ENCODE measurements around the gene TAS1R3.

Gene TAS1R3

DNA sequence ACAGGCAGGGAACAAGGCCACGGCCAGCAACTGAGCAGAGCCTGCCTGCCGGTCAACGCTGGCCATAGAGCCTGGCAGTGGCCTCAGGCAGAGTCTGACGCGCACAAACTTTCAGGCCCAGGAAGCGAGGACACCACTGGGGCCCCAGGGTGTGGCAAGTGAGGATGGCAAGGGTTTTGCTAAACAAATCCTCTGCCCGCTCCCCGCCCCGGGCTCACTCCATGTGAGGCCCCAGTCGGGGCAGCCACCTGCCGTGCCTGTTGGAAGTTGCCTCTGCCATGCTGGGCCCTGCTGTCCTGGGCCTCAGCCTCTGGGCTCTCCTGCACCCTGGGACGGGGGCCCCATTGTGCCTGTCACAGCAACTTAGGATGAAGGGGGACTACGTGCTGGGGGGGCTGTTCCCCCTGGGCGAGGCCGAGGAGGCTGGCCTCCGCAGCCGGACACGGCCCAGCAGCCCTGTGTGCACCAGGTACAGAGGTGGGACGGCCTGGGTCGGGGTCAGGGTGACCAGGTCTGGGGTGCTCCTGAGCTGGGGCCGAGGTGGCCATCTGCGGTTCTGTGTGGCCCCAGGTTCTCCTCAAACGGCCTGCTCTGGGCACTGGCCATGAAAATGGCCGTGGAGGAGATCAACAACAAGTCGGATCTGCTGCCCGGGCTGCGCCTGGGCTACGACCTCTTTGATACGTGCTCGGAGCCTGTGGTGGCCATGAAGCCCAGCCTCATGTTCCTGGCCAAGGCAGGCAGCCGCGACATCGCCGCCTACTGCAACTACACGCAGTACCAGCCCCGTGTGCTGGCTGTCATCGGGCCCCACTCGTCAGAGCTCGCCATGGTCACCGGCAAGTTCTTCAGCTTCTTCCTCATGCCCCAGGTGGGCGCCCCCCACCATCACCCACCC is at the start of gene TAS1R3:
TSS of gene TAS1R3 (plus strand) at position 213 of the 898 bp plus-strand sequence. CDS start at position 279, 66 bp downstream.
- DNase-seq: no peak

DNA sequence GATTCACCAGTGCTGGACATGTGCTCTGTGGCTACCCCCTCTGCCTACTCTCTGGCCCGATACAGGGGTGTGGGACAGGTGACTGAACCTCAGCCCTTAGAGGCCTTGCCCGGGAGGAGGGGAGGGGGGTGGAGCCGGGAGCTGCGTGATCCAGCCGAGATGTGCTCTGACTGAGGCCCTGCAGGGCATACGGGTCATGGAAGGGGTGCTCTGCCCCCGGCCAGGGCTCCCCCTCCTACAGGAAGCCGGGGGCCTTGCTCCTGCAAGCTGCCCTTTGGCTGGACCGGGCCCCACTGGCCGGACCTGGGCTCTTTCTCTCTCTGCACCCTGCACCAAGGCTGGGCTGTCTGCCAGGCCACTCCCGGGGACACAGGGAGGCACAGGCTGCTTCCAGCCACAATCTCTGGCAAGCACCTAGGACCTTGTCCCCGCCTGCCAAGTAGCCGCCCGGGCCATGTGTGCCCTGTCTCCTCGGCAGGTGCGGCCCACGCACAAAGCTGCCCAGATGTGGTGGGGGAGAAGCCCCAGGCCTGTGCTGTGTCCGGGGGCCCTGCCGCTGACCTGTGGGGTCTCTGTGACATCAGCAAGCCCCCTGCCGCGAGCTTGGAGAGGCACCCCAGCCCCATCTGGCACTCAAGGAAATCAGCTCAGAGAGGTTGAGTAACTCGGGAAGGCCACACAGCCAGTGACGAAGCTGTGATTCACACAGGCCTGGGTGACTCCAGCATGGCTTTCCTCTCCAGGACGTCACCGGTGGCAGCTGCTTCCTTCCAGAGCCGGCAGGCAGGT is 49.4 kb upstream of the TAS1R3 start:
- no peak for DNase-seq

DNA sequence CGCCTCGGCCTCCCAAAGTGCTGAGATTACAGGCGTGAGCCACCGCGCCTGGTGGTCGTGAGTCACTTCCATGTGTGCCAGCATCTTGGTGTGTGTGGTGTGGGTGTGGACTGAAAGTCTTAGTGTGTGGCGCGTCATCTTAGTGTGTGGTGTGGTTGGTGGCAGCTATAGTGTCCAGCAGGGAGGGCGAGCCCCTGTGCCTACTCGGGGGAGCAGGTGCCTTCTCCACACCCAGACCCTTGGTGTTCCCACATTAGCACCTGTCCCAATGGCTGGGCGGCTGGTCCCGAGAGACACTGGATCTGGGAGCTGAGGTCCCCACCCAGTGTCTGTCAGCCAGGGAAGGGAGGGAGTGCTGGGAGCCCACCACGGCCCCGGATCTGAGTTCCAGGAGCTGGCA is 48.1 kb upstream of the TAS1R3 start:
- DNase-seq: no peak

DNA sequence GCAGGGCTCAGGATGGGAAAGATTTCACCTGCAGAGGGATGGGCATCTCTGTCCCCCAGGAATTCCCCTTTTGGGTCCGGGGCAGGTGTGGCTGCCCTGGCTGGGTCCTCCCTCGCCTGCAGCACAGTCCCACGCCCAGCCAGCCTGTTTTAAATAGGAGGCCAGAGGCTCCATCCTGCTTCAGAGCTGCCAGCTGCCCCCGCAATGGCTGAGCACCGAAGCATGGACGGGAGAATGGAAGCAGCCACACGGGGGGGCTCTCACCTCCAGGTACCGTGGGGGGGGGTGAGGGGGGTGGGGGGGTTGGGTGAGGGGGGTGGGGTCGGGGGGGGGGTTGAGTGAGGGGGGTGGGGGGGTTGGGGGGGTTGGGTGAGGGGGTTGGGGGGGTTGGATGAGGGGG is 47.3 kb upstream of the TAS1R3 start:
- no peak for DNase-seq

DNA sequence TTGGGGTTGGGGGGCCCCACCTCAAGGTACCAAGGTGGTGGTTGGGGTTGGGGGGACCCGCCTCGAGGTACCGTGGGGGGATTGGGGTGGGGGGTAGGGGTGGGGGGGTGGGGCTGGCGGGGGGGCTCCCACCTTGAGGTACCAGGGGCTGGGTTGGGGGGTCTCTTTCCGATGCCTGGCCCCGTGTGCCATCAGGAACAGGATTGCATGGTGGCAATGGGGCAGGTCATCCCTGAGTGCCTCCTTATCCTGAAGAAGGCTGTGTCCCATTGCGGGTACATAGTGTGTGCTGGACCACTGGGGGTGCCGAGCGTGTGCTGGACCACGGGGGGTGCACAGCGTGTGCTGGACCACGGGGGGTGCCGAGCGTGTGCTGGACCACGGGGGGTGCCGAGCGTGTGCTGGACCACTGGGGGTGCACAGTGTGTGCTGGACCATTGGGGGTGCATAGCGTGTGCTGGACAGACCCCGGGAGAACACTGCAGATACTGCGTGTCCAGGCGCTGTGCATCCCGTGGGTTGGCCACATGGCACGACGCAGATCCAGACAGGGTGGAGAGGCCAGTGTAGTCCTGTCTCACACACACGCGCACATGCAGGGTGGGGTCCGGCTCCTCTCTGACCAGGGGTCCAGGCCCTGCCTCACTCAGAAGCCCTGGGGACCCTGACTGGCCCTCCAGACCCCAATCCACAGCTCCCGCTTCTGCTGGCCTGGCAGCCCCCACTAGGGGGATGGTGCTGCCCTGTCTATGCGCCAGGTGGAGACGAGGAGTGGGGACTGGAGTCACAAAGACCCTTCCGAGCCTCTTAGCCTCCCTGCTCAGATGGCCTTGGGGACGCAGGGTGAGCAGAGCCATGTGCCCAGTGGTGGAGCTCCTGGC is 46.6 kb upstream of the TAS1R3 start:
- no peak for DNase-seq

DNA sequence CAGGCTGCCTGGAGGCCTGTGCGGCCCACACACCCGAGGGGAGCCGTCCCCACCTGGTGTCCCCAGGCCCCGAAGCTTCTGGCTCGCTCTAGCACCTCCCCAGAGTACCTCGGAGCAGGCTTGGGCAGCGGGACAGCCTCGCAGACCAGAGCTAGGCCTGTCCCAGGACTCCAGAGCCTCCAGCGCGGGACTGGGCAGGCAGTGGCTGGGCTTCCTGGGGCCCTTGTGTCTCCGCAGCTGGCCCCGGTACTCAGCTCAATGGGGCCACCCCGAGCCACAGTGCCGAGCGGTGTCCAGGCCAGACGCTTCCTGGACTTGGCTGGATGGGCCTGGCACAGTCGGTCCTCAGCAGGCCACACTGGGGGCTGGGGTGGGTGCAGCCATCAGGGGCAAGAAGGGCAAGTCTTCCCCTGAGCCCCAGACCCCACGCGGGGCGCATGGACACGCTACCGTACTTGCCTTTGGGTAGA is 45.9 kb upstream of the TAS1R3 start:
- no peak for DNase-seq

DNA sequence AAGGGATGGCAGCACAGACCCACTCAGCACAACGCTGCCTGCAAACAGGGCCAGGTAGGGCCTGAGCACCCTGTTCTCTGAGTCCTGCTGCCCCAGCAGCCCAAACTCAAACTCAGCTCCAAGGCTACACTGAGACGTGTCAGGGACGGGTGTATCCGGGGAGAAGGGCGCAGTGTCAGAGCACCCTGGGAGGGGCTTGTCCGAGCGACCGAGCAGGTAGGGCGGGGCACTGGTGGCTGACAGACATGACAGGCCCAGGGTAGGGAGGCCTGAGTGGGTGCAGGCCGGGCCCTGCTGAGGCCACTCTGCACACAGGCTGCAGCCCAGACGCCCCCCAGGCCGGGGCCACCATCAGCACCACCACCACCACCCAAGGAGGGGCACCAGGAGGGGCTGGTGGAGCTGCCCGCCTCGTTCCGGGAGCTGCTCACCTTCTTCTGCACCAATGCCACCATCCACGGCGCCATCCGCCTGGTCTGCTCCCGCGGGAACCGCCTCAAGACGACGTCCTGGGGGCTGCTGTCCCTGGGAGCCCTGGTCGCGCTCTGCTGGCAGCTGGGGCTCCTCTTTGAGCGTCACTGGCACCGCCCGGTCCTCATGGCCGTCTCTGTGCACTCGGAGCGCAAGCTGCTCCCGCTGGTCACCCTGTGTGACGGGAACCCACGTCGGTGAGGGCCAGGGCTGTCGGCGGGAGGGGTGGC is 45.3 kb upstream of the TAS1R3 start:
- DNase-seq: no peak

DNA sequence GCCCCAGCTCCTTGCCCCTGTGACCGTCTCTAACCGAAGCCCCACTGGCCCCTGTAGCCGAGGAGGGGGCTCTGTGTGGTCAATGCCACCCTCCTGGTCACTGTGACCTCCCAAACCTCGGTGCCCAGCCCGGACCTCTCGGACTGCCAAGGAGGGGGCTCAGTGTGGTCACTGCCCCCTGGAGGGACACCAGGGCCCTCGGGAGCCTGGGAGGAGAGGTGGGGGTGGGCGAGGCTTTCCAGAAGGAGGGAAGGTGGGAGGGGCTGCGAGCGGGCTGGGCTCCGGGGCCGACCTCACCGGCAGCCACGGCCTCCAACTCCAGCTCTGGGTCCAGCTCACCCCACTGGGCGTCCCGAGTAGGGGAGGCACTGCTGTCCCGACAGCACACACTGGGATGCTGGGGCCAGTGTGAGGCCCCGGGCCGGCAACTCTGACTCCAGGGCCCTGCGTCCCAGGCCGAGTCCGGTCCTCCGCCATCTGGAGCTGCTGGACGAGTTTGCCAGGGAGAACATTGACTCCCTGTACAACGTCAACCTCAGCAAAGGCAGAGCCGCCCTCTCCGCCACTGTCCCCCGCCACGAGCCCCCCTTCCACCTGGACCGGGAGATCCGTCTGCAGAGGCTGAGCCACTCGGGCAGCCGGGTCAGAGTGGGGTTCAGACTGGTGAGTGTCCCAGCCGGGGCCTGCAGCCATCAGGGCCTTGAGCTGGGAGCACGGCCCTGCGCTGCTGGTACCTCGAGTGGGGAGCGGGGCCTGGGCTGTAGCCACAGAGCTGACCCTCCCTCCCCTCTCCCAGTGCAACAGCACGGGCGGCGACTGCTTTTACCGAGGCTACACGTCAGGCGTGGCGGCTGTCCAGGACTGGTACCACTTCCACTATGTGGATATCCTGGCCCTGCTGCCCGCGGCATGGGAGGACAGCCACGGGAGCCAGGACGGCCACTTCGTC is 44.5 kb upstream of the TAS1R3 start:
- no peak for DNase-seq

DNA sequence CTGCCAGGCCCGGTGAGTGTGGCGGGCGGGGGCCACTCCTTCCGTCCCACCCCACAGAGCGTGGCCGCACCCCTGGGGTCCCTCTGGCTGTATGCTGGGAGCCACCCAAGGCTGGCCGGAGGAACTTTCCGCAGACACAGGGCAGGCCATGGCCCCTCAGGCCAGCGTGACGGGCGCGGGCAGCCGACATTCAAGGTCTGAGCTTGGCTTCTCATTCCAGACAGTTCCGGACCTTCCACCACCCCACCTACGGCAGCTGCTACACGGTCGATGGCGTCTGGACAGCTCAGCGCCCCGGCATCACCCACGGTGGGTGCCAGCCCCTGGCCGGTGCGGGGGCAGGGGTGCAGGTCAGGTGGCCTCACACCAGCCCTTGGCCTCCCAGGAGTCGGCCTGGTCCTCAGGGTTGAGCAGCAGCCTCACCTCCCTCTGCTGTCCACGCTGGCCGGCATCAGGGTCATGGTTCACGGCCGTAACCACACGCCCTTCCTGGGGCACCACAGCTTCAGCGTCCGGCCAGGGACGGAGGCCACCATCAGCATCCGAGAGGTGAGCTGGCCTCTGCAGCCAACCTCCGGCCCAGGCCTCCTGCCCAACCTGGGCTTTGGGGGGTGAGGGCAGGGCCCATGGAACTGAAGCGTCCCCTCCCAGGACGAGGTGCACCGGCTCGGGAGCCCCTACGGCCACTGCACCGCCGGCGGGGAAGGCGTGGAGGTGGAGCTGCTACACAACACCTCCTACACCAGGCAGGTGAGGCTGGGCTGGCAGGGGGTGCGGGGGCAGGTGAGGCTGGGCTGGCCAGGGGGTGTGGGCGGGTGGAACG is 43.6 kb upstream of the TAS1R3 start:
- DNase-seq: no peak

DNA sequence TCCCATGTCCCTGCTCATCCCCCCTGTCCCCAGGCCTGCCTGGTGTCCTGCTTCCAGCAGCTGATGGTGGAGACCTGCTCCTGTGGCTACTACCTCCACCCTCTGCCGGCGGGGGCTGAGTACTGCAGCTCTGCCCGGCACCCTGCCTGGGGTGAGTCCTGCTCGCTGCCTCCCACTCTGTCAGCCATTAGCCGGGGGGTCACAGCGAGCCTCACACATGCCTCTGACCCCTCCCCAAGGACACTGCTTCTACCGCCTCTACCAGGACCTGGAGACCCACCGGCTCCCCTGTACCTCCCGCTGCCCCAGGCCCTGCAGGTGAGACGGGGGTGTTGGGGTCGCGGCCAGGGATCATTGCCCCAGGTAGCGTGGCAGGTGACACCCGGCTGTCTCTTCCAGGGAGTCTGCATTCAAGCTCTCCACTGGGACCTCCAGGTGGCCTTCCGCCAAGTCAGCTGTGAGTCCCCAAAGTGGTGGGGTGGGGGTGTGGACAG is 40.8 kb upstream of the TAS1R3 start:
- DNase-seq: no peak

DNA sequence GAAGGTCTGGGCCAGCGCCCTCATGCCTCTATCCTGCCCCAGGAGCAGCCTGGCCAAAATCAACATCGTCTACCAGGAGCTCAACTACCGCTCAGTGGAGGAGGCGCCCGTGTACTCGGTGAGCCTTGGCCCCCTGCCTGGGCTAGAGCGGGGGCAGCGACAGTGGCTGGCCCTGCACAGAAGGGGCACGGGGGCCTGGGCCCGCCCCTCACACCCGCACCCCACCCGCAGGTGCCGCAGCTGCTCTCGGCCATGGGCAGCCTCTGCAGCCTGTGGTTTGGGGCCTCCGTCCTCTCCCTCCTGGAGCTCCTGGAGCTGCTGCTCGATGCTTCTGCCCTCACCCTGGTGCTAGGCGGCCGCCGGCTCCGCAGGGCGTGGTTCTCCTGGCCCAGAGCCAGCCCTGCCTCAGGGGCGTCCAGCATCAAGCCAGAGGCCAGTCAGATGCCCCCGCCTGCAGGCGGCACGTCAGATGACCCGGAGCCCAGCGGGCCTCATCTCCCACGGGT is 40.0 kb upstream of the TAS1R3 start:
- DNase-seq: no peak

DNA sequence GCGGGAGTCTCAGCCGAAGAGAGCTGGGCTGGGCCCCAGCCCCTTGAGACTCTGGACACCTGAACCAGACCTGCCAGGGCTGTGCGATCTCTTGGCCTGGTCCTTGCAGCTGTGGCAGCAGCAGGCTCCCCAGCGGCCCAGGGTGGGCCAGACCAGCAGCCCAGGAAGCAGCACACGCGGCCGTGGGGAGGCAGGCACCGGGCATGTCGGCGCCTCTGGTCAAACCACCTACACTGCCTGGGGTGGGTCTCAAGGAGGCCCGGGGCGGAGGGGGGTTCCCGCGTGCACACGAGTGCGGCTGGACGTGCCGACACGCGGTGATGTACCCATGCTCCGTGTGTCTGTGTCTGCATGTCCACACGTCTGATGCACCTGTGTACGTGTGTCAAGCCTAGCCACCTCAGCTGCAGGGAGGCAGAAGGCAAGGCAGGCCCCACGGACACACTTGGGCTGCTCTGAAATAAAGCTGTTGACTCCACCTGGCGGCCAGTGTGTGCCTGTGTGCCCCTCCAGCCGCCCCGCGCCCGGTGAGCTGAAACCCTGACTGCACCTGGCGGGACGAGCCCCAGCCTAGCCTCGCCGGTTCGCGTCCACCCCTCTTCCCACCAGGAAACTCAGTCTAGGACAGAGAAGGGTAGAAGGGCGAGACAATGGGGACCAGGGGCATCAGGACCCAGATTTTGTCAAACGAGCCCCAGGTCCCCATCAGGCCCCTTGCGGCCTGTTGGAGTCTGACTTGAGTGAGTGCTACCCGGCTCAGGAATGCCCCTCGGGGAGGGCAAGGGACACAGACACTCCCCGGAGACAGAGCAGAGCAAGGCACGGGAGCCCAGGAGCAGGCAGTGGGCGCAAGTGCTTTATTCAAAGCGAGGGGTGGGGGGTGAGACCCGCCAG is 39.3 kb upstream of the TAS1R3 start:
- peak; percentile 38 for DNase-seq

DNA sequence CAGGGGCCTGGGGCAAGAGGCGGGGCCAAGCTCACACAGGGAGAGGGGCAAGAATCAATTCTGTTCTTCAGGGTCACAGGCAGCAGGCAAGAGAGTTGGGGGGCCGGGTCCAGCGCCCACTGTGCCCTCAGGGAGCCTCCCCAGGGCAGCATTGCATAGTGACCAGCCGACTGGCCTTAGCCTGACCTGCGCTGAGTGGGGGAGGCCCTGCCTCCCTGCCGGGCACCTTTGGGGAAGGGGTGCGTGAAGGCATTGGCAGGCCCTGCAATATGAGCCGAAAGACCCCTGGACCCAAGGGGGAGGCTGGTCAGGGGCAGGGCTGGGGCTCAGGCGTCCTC is 38.7 kb upstream of the TAS1R3 start:
- no peak for DNase-seq

DNA sequence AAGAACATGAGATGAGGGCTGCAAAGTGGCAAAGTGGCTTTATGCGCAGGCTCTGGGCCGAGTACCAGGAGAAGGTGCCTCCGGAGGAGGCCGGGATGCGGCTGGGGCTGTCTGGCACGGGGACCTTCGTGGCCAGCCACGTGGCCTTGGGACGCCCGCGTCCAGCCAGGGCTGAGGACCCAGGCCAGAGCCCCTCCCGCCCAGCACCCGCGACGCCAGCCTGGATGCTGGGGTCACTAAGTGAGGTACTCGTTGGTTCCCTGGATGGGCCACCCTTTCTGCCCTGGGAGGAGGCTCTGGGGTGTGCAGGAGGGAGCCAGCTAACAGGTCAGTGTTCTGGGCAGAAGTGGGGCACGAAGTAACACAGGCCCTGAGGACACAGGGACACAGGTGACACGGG is 38.2 kb upstream of the TAS1R3 start:
- no peak for DNase-seq

DNA sequence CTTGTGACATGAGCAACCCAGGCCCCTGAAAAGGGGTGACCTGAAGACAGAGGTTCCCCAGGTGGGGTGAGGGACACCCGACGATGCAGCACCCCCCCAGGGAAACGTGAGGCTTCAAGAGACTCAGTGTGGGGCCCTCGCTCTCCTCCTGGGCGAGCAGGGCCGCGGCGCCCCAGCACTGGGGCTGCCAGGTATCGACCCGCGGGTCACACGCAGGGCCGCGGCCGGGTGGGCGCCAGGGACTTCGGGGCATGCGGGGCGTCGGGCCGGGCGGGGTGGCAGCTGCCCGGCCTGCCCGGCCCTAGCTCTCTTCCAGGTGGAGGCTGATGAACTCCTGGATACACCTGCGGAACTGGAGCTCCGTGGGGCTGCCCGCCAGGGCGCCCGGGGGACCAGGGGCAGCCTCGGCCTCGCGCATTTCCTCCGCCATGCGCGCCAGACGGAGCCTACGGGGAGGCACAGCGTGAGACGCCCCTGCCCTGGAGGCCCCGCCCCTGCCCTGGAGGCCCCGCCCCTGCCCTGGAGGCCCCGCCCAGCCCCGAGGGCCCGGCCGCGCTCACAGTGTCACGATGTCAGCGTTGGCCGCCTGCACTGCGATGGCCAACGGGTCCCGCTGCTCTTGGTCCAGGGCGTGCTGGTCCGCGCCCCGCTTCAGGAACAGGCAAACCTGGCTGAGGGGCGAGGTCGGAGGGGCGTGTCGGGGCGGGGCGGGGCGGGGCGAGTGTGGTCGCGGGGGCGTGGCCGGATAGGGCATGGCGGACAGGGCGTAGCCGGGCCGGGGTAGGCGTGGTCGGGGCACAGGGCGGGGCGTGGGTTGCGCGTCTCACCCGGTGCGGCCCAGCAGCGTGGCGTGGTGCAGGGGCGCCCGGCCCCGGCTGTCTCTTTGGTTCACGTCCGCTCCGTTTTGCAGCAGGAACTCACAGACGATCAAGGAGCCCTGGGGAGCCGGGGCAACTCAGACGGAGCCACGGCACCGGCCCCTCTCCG is 37.5 kb upstream of the TAS1R3 start:
- DNase-seq: no peak

DNA sequence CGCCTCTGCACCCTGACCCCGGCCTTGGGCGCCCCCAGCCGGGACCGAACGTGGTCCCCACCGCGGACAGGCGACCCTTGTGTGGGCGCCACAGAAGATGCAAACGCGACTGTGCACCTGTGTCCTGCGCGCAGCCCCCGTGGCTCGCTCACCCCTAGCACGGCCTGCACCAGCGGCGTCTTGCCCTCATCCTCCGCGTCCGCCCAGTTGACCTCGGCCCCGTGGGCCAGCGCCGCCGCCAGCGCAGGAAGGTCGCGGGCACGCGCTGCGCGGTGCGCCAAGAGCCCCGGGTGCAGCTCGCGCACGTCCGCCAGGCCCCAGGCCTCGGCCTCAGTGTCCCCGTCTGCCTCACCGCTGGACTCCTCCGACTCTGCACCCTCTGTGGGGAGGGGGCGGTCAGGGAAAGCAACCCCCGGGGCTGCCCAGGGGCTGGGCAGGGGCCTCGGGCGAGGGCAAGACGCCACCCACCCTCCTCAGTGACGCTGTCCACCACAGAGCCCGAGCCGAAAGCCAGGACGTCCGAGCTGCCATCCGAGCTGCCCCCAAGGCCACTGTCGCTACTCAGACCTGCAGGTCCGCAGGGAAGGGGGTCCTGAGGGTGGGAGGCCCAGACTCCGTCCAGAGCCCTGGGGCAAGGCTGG is 36.7 kb upstream of the TAS1R3 start:
- no peak for DNase-seq

Data from NCI-H1092 (cell line).